Spleen (tissue), 13 donors: ENCODE data around the gene OR4D11. TPM values are rescaled to one million over a fixed set of nuclear protein-coding genes. Genes with fewer than 3 reads are reported as not detected.

Experiments
- DNase-seq: peaks from one replicate; pipeline ENCODE4 v3.0.0-alpha.2; 2020
- H3K27ac ChIP-seq, 8 donors: fragments of 200-600 bp; sonication (generic) in 7 of 8; 1 replicate in 4 of 8; 2 replicates in 4 of 8; pipeline versions ENCODE4 v1.5.0 to v1.8.0; 2016 to 2021; ENCODE audit warnings: inconsistent platforms in 4 of 8, mild to moderate bottlenecking in 4 of 8, moderate library complexity in 1 of 8
- H3K27me3 ChIP-seq, 7 donors: fragments of 200-600 bp; sonication (generic) in 6 of 7; replicated peaks in 1 of 7; 1 replicate in 4 of 7; 2 replicates in 3 of 7; pipeline versions ENCODE4 v1.5.0 to v1.8.0; 2016 to 2021; ENCODE audit warnings: inconsistent platforms in 3 of 7, mild to moderate bottlenecking in 1 of 7
- H3K36me3 ChIP-seq, 6 donors: fragments of 200-600 bp; sonication (generic) in 5 of 6; 1 replicate in 4 of 6; 2 replicates in 2 of 6; pipeline versions ENCODE4 v1.5.0 to v1.8.0; 2016 to 2021; ENCODE audit warnings: inconsistent platforms in 2 of 6
- H3K4me1 ChIP-seq, 6 donors: fragments of 200-600 bp; sonication (generic) in 5 of 6; 1 replicate in 3 of 6; 2 replicates in 3 of 6; pipeline versions ENCODE4 v1.5.0 to v1.8.0; 2016 to 2021; ENCODE audit warnings: inconsistent platforms in 3 of 6
- H3K4me3 ChIP-seq, 8 donors: fragments of 200-600 bp; sonication (generic) in 7 of 8; 1 replicate in 4 of 8; 2 replicates in 4 of 8; pipeline versions ENCODE4 v1.5.0 to v1.8.0; 2016 to 2021; ENCODE audit warnings: inconsistent platforms in 4 of 8, mild to moderate bottlenecking in 4 of 8, moderate library complexity in 2 of 8
- H3K9me3 ChIP-seq, 8 donors: fragments of 200-600 bp; sonication (generic) in 7 of 8; 1 replicate in 4 of 8; 2 replicates in 4 of 8; pipeline versions ENCODE4 v1.5.0 to v1.8.0; 2016 to 2021; ENCODE audit warnings: inconsistent platforms in 4 of 8
- CTCF ChIP-seq, 11 experiments: fragments of 200-600 bp in 7 of 11; fragments of 450-650 bp in 4 of 11; sonication (generic) in 4 of 11; IDR thresholded peaks in 8 of 11; conservative IDR thresholded peaks in 3 of 11; 1 replicate in 7 of 11; 2 replicates in 4 of 11; pipeline versions ENCODE4 v1.4.0 to v1.8.0; 2016 to 2021; ENCODE audit warnings: antibody characterized with exemption in 11 of 11, inconsistent platforms in 4 of 11, mild to moderate bottlenecking in 1 of 11
- POLR2A ChIP-seq, 3 donors: fragments of 450-650 bp; IDR thresholded peaks; one replicate each; pipeline ENCODE4 v1.5.1; 2017; ENCODE audit warnings: antibody characterized with exemption in 3 of 3, mild to moderate bottlenecking in 1 of 3
- POLR2AphosphoS5 ChIP-seq, 3 donors: sonication (generic); formaldehyde crosslinking; IDR thresholded peaks; one replicate each; pipeline ENCODE4 v1.5.1; 2017; ENCODE audit warnings: antibody characterized with exemption in 3 of 3
- WGBS, 5 donors: extraction: QIAGEN DNeasy Blood & Tissue Kit in 3 of 5; methylation state at CpG; one replicate each; pipeline versions ENCODE4 v1.1.5 to v1.1.7; 2013 to 2018; 5-methylcytosine and 5-hydroxymethylcytosine counted together
- intact Hi-C: fragments of 100-400 bp; cut with DNase I; formaldehyde crosslinking; loops from one replicate; pipeline ENCODE4 v1.15.0; 2023; ENCODE audit warnings: low total_unique reads
- long read RNA-seq, 2 donors: transcript quantifications; one replicate each; lab custom pipeline, GENCODE V29; 2026
- polyA plus RNA-seq, 3 donors: library from polyadenylated mRNA; stranded (reverse); fragments of 200-250 nt; gene quantifications; one replicate each; pipeline ENCODE4 v1.2.1, GENCODE V29; 2013
- total RNA-seq, 7 donors: library from RNA; depleted of rRNA in 3 of 7; stranded (reverse); fragments of >200 nt in 3 of 7; fragmentation: NEBNext Ultra II Directional in 4 of 7; extraction: Animal tissue kit (Norgen Biotek cat#: 25700) in 4 of 7; gene quantifications; one replicate each; pipeline versions ENCODE4 v1.1.0 to v1.2.1, GENCODE V29; 2016 to 2021
- donor health status: healthy with polysubstance abuse.
- donor health status: DM: no; HTN: no; CAD: no; lungs with moderate emphysema.
- donor health status: DM: no; HTN: no; CAD: no.
- donor health status: Bipolar disorder and iron deficiency.
- donor health status: healthy.
- donor health status: DM: no; HTN: no; CAD: no.
- donor health status: DM: yes; HTN: yes; CAD: no.

OR4D11 gene
- not detected for total RNA-seq
- polyA plus RNA-seq: not detected
- long read RNA-seq, donor 1: 0 reads
- long read RNA-seq, donor 2: 0 reads

GRCh38 chr11:59503276-59503675, at the start of gene OR4D11:
TSS of gene OR4D11 (plus strand) at chr11:59503576. CDS start at chr11:59503576, 0 bp downstream.
- no peak within 1 kb of the TSS for H3K27ac ChIP-seq
- intact Hi-C loops: no loop called here
- H3K4me3 ChIP-seq: no peak within 1 kb of the TSS
- no peaks in the 10 kb centered on the region for H3K9me3 ChIP-seq
- no peaks in the 10 kb centered on the region for H3K4me1 ChIP-seq
- no peaks in the 10 kb centered on the region for H3K36me3 ChIP-seq
- no peaks in the 10 kb centered on the region for H3K27me3 ChIP-seq
- TF ChIP-seq CTCF (IDR thresholded peaks at IDR 0.05 in 8 of 11, conservative IDR thresholded peaks at IDR 0.05 in 3 of 11) (no peak), POLR2A (IDR thresholded peaks at IDR 0.05) (no peak), POLR2AphosphoS5 (IDR thresholded peaks at IDR 0.05) (no peak)
- no peak for DNase-seq

GRCh38 chr11:59456661-59457060, 46.7 kb upstream of the OR4D11 start, which contains the start of gene OR4D6:
TSS of gene OR4D6 (plus strand) at chr11:59456961. CDS start at chr11:59456961, 0 bp downstream.
- H3K27ac ChIP-seq: no peak within 1 kb of the TSS
- WGBS, 5 donors: 81 to 93% (median 84%) methylated on average over 2 of the region's 2 CpGs
- no peak for TF ChIP-seq CTCF (IDR thresholded peaks at IDR 0.05 in 8 of 11, conservative IDR thresholded peaks at IDR 0.05 in 3 of 11)
- no peak for TF ChIP-seq POLR2A (IDR thresholded peaks at IDR 0.05)
- TF ChIP-seq POLR2AphosphoS5 (IDR thresholded peaks at IDR 0.05): no peak
- H3K27me3 ChIP-seq: peaks cover 0 to 9% (median 0%) of the 10 kb centered on the region in 7 donors
- DNase-seq: no peak
- no peaks in the 10 kb centered on the region for H3K36me3 ChIP-seq
- H3K4me1 ChIP-seq: no peaks in the 10 kb centered on the region
- H3K4me3 ChIP-seq: no peak within 1 kb of the TSS
- no peaks in the 10 kb centered on the region for H3K9me3 ChIP-seq
- intact Hi-C loops: no loop called here

GRCh38 chr11:59459916-59460315, 43.5 kb upstream of the OR4D11 start:
- H3K36me3 ChIP-seq: no peaks in the 10 kb centered on the region
- intact Hi-C loops: no loop called here
- no peak overlapping the region for H3K4me3 ChIP-seq
- WGBS, 5 donors: 72 to 94% (median 85%) methylated on average over 3 of the region's 3 CpGs
- H3K27ac ChIP-seq: no peak overlapping the region
- H3K9me3 ChIP-seq: no peaks in the 10 kb centered on the region
- peaks cover 0 to 12% (median 0%) of the 10 kb centered on the region in 7 donors for H3K27me3 ChIP-seq
- H3K4me1 ChIP-seq: no peaks in the 10 kb centered on the region
- no peak for DNase-seq
- TF ChIP-seq POLR2AphosphoS5 (IDR thresholded peaks at IDR 0.05) (no peak), CTCF (IDR thresholded peaks at IDR 0.05 in 8 of 11, conservative IDR thresholded peaks at IDR 0.05 in 3 of 11) (no peak), POLR2A (IDR thresholded peaks at IDR 0.05) (no peak)

- Histone ChIP-seq H3K27me3 (peaks cover 0 to 5% (median 0%) of the 10 kb centered on the region in 7 donors), H3K27ac (no peak overlapping the region), H3K4me3 (no peak overlapping the region), H3K9me3 (no peaks in the 10 kb centered on the region), H3K36me3 (no peaks in the 10 kb centered on the region), H3K4me1 (no peaks in the 10 kb centered on the region)
- DNase-seq: no peak
- 59 to 78% (median 67%) methylated on average over 5 of the region's 5 CpGs for WGBS, 5 donors
- intact Hi-C loops: no loop called here
- TF ChIP-seq CTCF (IDR thresholded peaks at IDR 0.05 in 8 of 11, conservative IDR thresholded peaks at IDR 0.05 in 3 of 11) (no peak), POLR2A (IDR thresholded peaks at IDR 0.05) (no peak), POLR2AphosphoS5 (IDR thresholded peaks at IDR 0.05) (no peak)
These were observed 40.2 kb upstream of the OR4D11 start for GRCh38 chr11:59463190-59463641.
